Testis (tissue), 2 donors: ENCODE data around the gene SMIM35.

ENCODE experiments used
- CTCF ChIP-seq, 3 experiments: fragments of 450-650 bp in 2 of 3; fragments of 200-600 bp in 1 of 3; sonication (generic) in 1 of 3; IDR thresholded peaks; one replicate each; pipeline ENCODE4 v1.5.1; 2016 to 2019; ENCODE audit warnings: antibody characterized with exemption in 3 of 3, mild to moderate bottlenecking in 2 of 3, moderate library complexity in 1 of 3
- POLR2A ChIP-seq: fragments of 450-650 bp; IDR thresholded peaks from one replicate; pipeline ENCODE4 v1.6.1; 2017; ENCODE audit warnings: antibody characterized with exemption, mild to moderate bottlenecking, moderate library complexity

GRCh38 chr11:118028626-118029025 lies 58.1 kb downstream of the SMIM35 start:
- TF ChIP-seq POLR2A (no peak), CTCF (IDR thresholded peaks at IDR 0.05) (no peak)
